ENCODE results near the gene RAB22A. TPM values are rescaled to one million over a fixed set of nuclear protein-coding genes. Genes with fewer than 3 reads are reported as not detected.

The RAB22A gene
- total RNA-seq, 1 experiment from 2014 or later: 9.9 TPM

DNA sequence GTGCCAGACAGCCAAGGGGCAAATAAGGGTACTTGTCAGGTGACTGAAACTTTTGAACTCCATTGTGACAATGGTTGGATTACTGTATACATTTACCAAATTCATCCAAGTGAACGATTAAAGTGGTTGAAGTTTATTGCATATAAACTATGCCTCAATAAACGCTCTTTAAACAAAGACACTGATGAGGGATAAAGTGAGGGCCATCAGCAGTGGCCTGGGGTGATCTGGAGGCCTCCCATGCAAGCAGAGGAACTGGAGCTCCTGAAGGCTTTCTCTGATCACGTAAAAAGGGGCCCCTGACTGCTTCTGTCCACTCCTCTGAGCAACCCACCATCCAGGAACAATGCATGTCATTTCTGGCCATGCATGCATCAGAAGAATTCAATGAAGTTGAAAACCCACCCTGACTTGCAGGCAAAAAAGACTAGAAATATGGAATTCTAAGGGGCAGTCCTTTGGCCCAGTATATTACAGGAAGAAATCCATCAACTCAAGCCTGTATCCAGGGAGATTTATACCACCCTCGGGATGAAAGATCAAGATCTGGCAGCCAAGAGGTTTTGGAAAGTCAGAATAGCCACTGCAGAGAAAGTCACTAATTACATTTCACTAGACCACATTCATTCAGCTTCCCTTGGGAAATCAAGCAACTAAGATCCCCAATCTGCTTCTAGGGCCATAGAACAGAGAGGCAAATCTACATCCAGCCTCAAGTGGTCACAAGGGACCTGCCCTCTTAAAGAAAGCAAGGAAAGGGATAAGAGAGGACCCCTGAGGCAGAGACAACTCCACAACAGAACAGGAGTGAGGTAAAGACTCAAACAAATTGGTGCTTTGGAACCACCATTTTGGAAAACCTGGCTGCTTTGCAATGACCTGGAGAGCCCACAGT lies 31.7 kb upstream of the RAB22A start (continued):
- TF ChIP-seq, protein P1, sequence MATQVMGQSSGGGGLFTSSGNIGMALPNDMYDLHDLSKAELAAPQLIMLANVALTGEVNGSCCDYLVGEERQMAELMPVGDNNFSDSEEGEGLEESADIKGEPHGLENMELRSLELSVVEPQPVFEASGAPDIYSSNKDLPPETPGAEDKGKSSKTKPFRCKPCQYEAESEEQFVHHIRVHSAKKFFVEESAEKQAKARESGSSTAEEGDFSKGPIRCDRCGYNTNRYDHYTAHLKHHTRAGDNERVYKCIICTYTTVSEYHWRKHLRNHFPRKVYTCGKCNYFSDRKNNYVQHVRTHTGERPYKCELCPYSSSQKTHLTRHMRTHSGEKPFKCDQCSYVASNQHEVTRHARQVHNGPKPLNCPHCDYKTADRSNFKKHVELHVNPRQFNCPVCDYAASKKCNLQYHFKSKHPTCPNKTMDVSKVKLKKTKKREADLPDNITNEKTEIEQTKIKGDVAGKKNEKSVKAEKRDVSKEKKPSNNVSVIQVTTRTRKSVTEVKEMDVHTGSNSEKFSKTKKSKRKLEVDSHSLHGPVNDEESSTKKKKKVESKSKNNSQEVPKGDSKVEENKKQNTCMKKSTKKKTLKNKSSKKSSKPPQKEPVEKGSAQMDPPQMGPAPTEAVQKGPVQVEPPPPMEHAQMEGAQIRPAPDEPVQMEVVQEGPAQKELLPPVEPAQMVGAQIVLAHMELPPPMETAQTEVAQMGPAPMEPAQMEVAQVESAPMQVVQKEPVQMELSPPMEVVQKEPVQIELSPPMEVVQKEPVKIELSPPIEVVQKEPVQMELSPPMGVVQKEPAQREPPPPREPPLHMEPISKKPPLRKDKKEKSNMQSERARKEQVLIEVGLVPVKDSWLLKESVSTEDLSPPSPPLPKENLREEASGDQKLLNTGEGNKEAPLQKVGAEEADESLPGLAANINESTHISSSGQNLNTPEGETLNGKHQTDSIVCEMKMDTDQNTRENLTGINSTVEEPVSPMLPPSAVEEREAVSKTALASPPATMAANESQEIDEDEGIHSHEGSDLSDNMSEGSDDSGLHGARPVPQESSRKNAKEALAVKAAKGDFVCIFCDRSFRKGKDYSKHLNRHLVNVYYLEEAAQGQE (IDR thresholded peaks at IDR 0.05; ENCODE audit: low read depth): no peak
- TF ChIP-seq, protein P2, sequence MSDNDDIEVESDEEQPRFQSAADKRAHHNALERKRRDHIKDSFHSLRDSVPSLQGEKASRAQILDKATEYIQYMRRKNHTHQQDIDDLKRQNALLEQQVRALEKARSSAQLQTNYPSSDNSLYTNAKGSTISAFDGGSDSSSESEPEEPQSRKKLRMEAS (IDR thresholded peaks at IDR 0.05): no peak

DNA sequence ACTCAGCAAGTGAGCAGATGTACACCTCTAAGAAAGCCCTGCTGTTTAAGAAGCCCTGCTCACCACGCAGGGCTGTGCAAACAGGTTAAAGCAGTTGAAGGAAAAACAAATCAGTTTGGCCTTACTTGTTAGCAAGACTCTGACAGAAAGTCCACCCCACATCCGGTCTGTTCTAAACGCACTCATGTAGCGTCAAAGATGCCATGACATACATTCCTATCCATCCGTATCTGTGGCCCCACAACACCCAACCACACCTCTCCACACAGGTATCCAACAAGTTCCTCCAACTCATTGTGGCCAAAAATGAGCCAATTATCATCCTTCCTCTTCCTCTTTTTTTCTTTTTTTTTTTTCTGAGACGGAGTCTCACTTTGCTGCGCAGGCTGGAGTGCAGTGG lies 22.8 kb upstream of the RAB22A start:
- Histone ChIP-seq H4K20me1 (ENCODE audit: insufficient read depth) (no peaks in the 10 kb centered on the region), H3K4me2 (ENCODE audit: low read length) (no peak overlapping the region), H3K4me1 (ENCODE audit: control insufficient read depth in 1 of 2, insufficient read depth in 2 of 2, low read length in 2 of 2) (no peaks in the 10 kb centered on the region), H3K9me2 (ENCODE audit: insufficient read depth) (no peaks in the 10 kb centered on the region), H2AFZ (ENCODE audit: low read depth, low read length, poor library complexity, severe bottlenecking) (no peak overlapping the region), H3K4me3 (replicated peaks in 1 of 2; ENCODE audit: low read depth in 1 of 2, low read length in 2 of 2) (no peak overlapping the region), H3K36me3 (ENCODE audit: control insufficient read depth in 1 of 2, insufficient read depth in 2 of 2, low read length in 2 of 2) (no peaks in the 10 kb centered on the region), H3K9ac (ENCODE audit: low read length) (no peak overlapping the region), H3K79me2 (ENCODE audit: insufficient read depth, low read length) (no peaks in the 10 kb centered on the region), H3K27ac (ENCODE audit: low read depth, low read length) (no peak overlapping the region), H3K27me3 (ENCODE audit: insufficient read depth, low read length) (no peaks in the 10 kb centered on the region), H3K9me3 (ENCODE audit: control insufficient read depth in 1 of 2, insufficient read depth in 1 of 2, low read depth in 1 of 2, low read length in 2 of 2) (no peaks in the 10 kb centered on the region)
- ChIA-PET CTCF (no interaction called here), RAD21 (ENCODE audit: low non-redundant PET in 1 of 2, low total read pairs in 2 of 2, uncharacterized antibody in 2 of 2, unreplicated experiment in 2 of 2) (no interaction called here), POLR2A (no interaction called here)
- no peak for TF ChIP-seq CEBPB (IDR thresholded peaks at IDR 0.05; ENCODE audit: low read depth)
- no peak for TF ChIP-seq CBX3 (IDR thresholded peaks at IDR 0.05; ENCODE audit: low read depth)
- TF ChIP-seq YY1 (IDR thresholded peaks at IDR 0.05; ENCODE audit: extremely low read depth, insufficient replicate concordance, low read depth, low read length): no peak
- DNase-seq (ENCODE audit: low read depth, low spot score) (no peak), ATAC-seq (no peak)
- no TSS peak for BruUV-seq (replicated peaks)
- intact Hi-C loops (cut with micrococcal nuclease): no loop called here

Measured in HCT116 (cell line).